ENCODE data around the gene SNX25.

GRCh38 chr4:185317880-185318279 lies 108.5 kb downstream of the SNX25 start:
- TF ChIP-seq, protein P1, sequence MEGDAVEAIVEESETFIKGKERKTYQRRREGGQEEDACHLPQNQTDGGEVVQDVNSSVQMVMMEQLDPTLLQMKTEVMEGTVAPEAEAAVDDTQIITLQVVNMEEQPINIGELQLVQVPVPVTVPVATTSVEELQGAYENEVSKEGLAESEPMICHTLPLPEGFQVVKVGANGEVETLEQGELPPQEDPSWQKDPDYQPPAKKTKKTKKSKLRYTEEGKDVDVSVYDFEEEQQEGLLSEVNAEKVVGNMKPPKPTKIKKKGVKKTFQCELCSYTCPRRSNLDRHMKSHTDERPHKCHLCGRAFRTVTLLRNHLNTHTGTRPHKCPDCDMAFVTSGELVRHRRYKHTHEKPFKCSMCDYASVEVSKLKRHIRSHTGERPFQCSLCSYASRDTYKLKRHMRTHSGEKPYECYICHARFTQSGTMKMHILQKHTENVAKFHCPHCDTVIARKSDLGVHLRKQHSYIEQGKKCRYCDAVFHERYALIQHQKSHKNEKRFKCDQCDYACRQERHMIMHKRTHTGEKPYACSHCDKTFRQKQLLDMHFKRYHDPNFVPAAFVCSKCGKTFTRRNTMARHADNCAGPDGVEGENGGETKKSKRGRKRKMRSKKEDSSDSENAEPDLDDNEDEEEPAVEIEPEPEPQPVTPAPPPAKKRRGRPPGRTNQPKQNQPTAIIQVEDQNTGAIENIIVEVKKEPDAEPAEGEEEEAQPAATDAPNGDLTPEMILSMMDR (IDR thresholded peaks at IDR 0.05): no peak
- TF ChIP-seq POLR2AphosphoS5 (IDR thresholded peaks at IDR 0.05; ENCODE audit: insufficient read depth in 1 of 2, low read depth in 1 of 2): no peak

All from vagina (tissue), 2 donors.